Peyer's patch (tissue), 4 donors: ENCODE results near the gene RASAL2. TPM values are rescaled to one million over a fixed set of nuclear protein-coding genes. Genes with fewer than 3 reads are reported as not detected.
A peak's percentile ranks its signal among the peaks of the same experiment; 100 is the strongest.

Experiments
- DNase-seq, 3 donors: peaks; one replicate each; pipeline ENCODE4 v3.0.0-alpha.2; 2017 to 2019
- H3K27ac ChIP-seq, 4 donors: fragments of 200-600 bp; sonication (generic); one replicate each; pipeline ENCODE4 v1.5.1; 2016 to 2019
- H3K27me3 ChIP-seq, 2 donors: fragments of 200-600 bp; sonication (generic); one replicate each; pipeline ENCODE4 v1.5.1; 2019
- H3K36me3 ChIP-seq, 3 donors: fragments of 200-600 bp; sonication (generic); one replicate each; pipeline ENCODE4 v1.5.1; 2016 to 2019
- H3K4me1 ChIP-seq, 4 donors: fragments of 200-600 bp; sonication (generic); one replicate each; pipeline ENCODE4 v1.5.1; 2016 to 2019
- H3K4me3 ChIP-seq, 4 donors: fragments of 200-600 bp; sonication (generic); 1 replicate in 3 of 4; 2 replicates in 1 of 4; pipeline ENCODE4 v1.5.1; 2016 to 2019; ENCODE audit warnings: mild to moderate bottlenecking in 1 of 4
- H3K9me3 ChIP-seq, 4 donors: fragments of 200-600 bp; sonication (generic); one replicate each; pipeline ENCODE4 v1.5.1; 2016 to 2019; ENCODE audit warnings: mild to moderate bottlenecking in 1 of 4
- CTCF ChIP-seq, 6 experiments: fragments of 450-650 bp in 4 of 6; fragments of 200-600 bp in 2 of 6; sonication (generic) in 1 of 6; IDR thresholded peaks; one replicate each; pipeline ENCODE4 v1.5.1; 2017 to 2019; ENCODE audit warnings: antibody characterized with exemption in 6 of 6, mild to moderate bottlenecking in 3 of 6, moderate library complexity in 1 of 6
- POLR2A ChIP-seq, 2 donors: fragments of 450-650 bp; IDR thresholded peaks; one replicate each; pipeline ENCODE4 v1.5.1; 2017; ENCODE audit warnings: antibody characterized with exemption in 2 of 2, mild to moderate bottlenecking in 2 of 2, moderate library complexity in 2 of 2
- total RNA-seq, 4 donors: library from RNA; depleted of rRNA; stranded (reverse); fragments of >200 nt; gene quantifications; one replicate each; pipeline ENCODE4 v1.1.0, GENCODE V29; 2016

The RASAL2 gene
- total RNA-seq, 4 donors from 2014 or later = 10.2 to 35.5 (median 20.0) TPM

DNA sequence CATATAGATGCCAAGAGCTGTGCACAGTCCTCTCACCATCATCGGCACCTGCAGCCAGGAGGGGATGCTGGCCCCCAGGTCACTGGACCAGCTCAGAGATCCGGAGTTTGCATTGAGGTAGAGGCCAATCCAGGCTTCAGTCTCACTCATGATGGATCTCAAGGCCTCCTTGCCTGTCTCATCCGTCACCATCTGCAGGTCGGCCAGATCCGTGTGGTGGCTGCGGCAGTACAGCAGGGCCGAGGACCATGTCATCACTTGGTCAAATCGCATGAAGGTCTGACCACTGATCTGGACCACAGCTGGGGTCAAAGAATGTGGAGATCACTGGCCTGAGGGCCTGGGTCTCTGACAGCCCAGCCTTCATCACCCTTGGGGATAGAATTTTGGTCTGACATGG, 396.2 kb downstream of the RASAL2 start:
- no peak for TF ChIP-seq CTCF (IDR thresholded peaks at IDR 0.05)
- TF ChIP-seq POLR2A (IDR thresholded peaks at IDR 0.05) = no peak
- Histone ChIP-seq H3K27ac (no peak overlapping the region), H3K27me3 (no peaks in the 10 kb centered on the region), H3K36me3 (no peaks in the 10 kb centered on the region), H3K4me3 (no peak overlapping the region), H3K4me1 (peaks cover 0 to 7% (median 0%) of the 10 kb centered on the region in 4 donors), H3K9me3 (no peaks in the 10 kb centered on the region)
- DNase-seq = peak in 1 of 3 donors; percentile 35

- peaks cover 0 to 7% (median 0%) of the 10 kb centered on the region in 4 donors for H3K4me1 ChIP-seq
- no peaks in the 10 kb centered on the region for H3K36me3 ChIP-seq
- DNase-seq = peak in 1 of 3 donors; percentile 34
- H3K27me3 ChIP-seq = no peaks in the 10 kb centered on the region
- no peak overlapping the region for H3K4me3 ChIP-seq
- TF ChIP-seq POLR2A (IDR thresholded peaks at IDR 0.05) (no peak), CTCF (IDR thresholded peaks at IDR 0.05) (no peak)
- H3K27ac ChIP-seq = no peak overlapping the region
- no peaks in the 10 kb centered on the region for H3K9me3 ChIP-seq
Observed at GRCh38 chr1:178490967-178491366, 397.1 kb downstream of the RASAL2 start.

GRCh38 chr1:178491721-178492120, 397.8 kb downstream of the RASAL2 start:
- Histone ChIP-seq H3K27me3 (no peaks in the 10 kb centered on the region), H3K4me1 (peaks cover 0 to 3% (median 0%) of the 10 kb centered on the region in 4 donors), H3K4me3 (no peak overlapping the region), H3K27ac (no peak overlapping the region), H3K9me3 (no peaks in the 10 kb centered on the region), H3K36me3 (no peaks in the 10 kb centered on the region)
- DNase-seq = no peak
- TF ChIP-seq POLR2A (IDR thresholded peaks at IDR 0.05) (no peak), CTCF (IDR thresholded peaks at IDR 0.05) (no peak)

- no peaks in the 10 kb centered on the region for H3K36me3 ChIP-seq
- no peaks in the 10 kb centered on the region for H3K9me3 ChIP-seq
- no peak for DNase-seq
- no peaks in the 10 kb centered on the region for H3K4me1 ChIP-seq
- no peak overlapping the region for H3K27ac ChIP-seq
- no peak for TF ChIP-seq POLR2A (IDR thresholded peaks at IDR 0.05)
- no peak for TF ChIP-seq CTCF (IDR thresholded peaks at IDR 0.05)
- no peak overlapping the region for H3K4me3 ChIP-seq
- H3K27me3 ChIP-seq = no peaks in the 10 kb centered on the region
Observed at GRCh38 chr1:178492341-178492740, 398.4 kb downstream of the RASAL2 start.

DNA sequence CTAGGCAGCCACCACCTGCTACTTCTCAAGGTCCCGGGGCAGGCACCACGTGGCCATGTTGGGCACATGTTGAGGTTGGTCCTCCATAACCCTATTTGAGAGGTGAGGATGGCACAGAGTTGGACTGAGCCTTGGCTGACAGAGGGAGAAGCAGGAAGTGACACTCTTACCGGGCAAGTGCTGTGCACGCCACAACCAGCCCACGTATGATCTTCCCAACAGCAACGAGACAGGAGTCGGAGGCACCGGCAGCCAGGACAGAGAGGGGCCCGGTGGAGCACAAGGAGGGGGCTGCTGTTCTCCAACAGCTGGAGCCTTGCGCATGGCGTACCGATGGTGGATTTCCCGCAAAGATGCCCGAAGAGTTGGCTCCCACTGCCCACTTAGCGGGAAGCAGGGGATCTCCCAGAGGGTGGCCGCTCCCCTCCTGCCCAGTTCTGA, 399.4 kb downstream of the RASAL2 start:
- Histone ChIP-seq H3K27ac (no peak overlapping the region), H3K9me3 (no peaks in the 10 kb centered on the region), H3K4me1 (no peaks in the 10 kb centered on the region), H3K27me3 (no peaks in the 10 kb centered on the region), H3K4me3 (no peak overlapping the region), H3K36me3 (no peaks in the 10 kb centered on the region)
- peak in 1 of 3 donors; percentile 30 for DNase-seq
- no peak for TF ChIP-seq POLR2A (IDR thresholded peaks at IDR 0.05)
- no peak for TF ChIP-seq CTCF (IDR thresholded peaks at IDR 0.05)

DNA sequence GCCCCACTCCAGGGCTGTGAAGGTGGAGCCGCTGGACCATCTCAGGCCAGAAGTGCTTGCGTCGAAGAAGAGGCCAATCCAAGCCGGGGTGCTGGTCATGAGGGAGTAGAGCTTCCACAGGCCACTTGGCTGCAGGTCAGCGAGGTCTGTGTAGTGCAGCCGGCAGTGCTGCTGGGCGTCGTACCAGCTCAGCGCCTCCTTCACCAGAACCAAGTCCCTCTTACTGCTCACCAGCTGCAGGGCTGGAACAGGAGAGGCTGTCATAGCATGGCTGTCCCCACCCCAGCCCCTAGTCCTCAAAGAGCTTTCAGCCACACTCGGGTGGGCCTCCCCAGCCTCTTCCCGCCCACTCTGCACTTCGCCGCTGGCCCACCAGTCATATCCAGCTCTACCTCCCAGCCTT, 400.7 kb downstream of the RASAL2 start:
- Histone ChIP-seq H3K4me1 (no peaks in the 10 kb centered on the region), H3K36me3 (no peaks in the 10 kb centered on the region), H3K9me3 (no peaks in the 10 kb centered on the region), H3K4me3 (no peak overlapping the region), H3K27me3 (no peaks in the 10 kb centered on the region), H3K27ac (no peak overlapping the region)
- peak in 1 of 3 donors; percentile 39 for DNase-seq
- TF ChIP-seq POLR2A (IDR thresholded peaks at IDR 0.05) (no peak), CTCF (IDR thresholded peaks at IDR 0.05) (no peak)
